22Rv1 (cell line): ENCODE measurements around the gene TRMU.

ENCODE experiments used
- ZFX ChIP-seq: fragments of 450-650 bp; IDR thresholded peaks from 2 replicates; pipeline ENCODE4 v1.6.1; 2017; ENCODE audit warnings: antibody characterized with exemption, borderline replicate concordance
- TF ChIP-seq, protein P1 (sequence below): fragments of 450-650 bp; IDR thresholded peaks from 2 replicates; pipeline ENCODE4 v1.5.1; 2017; ENCODE audit warnings: mild to moderate bottlenecking

DNA sequence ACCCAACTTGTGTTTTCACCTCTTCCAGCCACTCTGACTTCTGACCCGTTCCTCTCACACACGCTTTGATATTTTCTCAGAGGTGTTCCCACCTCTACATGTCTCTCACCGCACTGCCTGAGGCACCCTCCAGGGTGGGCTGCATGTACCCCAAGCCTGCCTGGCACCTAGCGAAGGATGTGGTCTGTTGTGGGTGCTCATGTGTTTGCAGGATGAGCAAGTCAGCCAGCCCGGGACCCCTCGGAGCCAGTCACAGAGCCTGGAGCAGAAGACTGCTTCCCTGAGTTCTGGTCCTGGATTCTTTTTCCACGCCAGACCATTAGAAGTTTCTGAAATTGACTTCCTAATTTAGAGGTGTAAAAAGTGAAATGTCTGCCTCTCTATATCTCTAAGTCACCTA lies 35.0 kb upstream of the TRMU start:
- TF ChIP-seq, protein P1, sequence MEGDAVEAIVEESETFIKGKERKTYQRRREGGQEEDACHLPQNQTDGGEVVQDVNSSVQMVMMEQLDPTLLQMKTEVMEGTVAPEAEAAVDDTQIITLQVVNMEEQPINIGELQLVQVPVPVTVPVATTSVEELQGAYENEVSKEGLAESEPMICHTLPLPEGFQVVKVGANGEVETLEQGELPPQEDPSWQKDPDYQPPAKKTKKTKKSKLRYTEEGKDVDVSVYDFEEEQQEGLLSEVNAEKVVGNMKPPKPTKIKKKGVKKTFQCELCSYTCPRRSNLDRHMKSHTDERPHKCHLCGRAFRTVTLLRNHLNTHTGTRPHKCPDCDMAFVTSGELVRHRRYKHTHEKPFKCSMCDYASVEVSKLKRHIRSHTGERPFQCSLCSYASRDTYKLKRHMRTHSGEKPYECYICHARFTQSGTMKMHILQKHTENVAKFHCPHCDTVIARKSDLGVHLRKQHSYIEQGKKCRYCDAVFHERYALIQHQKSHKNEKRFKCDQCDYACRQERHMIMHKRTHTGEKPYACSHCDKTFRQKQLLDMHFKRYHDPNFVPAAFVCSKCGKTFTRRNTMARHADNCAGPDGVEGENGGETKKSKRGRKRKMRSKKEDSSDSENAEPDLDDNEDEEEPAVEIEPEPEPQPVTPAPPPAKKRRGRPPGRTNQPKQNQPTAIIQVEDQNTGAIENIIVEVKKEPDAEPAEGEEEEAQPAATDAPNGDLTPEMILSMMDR, result no peak
- no peak for TF ChIP-seq ZFX
